AG04450 (cell line): ENCODE measurements around the gene CLIP1. TPM values are rescaled to one million over a fixed set of nuclear protein-coding genes. Genes with fewer than 3 reads are reported as not detected.
A peak's percentile ranks its signal among the peaks of the same experiment; 100 is the strongest.

Source experiments
- CTCF ChIA-PET: fragments of 300-600, 350-600 bp; formaldehyde crosslinking; extraction: SDS; loops from one replicate; lab custom pipeline; 2022; ENCODE audit warnings: antibody characterized with exemption, inconsistent platforms; lab: Charles Lee
- POLR2A ChIA-PET: fragments of 350-600 bp; formaldehyde crosslinking; extraction: SDS; loops from one replicate; lab custom pipeline; 2021; ENCODE audit warnings: antibody characterized with exemption, inconsistent platforms; lab: Yijun Ruan, JAX
- DNase-seq: peaks from one replicate; pipeline ENCODE4 v3.0.0-alpha.2; 2011; ENCODE audit warnings: low read depth, low spot score
- H3K27ac ChIP-seq: one replicate; pipeline ENCODE4 v1.5.1; 2012; ENCODE audit warnings: low read depth, low read length, control low read depth
- H3K27me3 ChIP-seq: one replicate; pipeline ENCODE4 v1.6.0; 2012; ENCODE audit warnings: low read length; ENCODE audit not compliant: control insufficient read depth, insufficient read depth
- H3K4me3 ChIP-seq: 2 replicates; pipeline ENCODE4 v1.5.1; 2011; ENCODE audit warnings: mild to moderate bottlenecking, low read depth, low read length, control low read depth
- H3K9me3 ChIP-seq: 2 replicates; pipeline ENCODE4 v1.5.1; 2012; ENCODE audit warnings: low read length; ENCODE audit not compliant: control insufficient read depth, insufficient read depth
- CTCF ChIP-seq: IDR thresholded peaks from 2 replicates; pipeline ENCODE4 v1.5.1; 2011; ENCODE audit warnings: low read depth, low read length, control low read depth, inconsistent platforms
- polyA plus RNA-seq: library from polyadenylated mRNA; depleted of rRNA; stranded (reverse); fragments of >200 nt; gene quantifications from 2 replicates; pipeline ENCODE4 v1.2.3, GENCODE V29; 2011

CLIP1 gene
- polyA plus RNA-seq, 1 experiment = 63.6 TPM

- ChIA-PET POLR2A (interaction anchor here (0.6 kb wide), 1 partner anchor 49 kb away, joined by 4 read pairs; no protein-coding TSS in a partner anchor), CTCF (interaction anchor here (0.6 to 3.9 kb wide), 34 partner anchors 8 to 353 kb away, joined by 3 to 37 read pairs (median 7); partner anchors contain the start of gene ZCCHC8)
- no peak for TF ChIP-seq CTCF
- Histone ChIP-seq H3K27me3 (no peaks in the 10 kb centered on the region), H3K27ac (no peak overlapping the region), H3K4me3 (no peak overlapping the region), H3K9me3 (no peaks in the 10 kb centered on the region; the same call in 1 of the 2 replicates)
- no peak for DNase-seq
Observed at GRCh38 chr12:122354958-122355641, 67.4 kb downstream of the CLIP1 start.

DNA sequence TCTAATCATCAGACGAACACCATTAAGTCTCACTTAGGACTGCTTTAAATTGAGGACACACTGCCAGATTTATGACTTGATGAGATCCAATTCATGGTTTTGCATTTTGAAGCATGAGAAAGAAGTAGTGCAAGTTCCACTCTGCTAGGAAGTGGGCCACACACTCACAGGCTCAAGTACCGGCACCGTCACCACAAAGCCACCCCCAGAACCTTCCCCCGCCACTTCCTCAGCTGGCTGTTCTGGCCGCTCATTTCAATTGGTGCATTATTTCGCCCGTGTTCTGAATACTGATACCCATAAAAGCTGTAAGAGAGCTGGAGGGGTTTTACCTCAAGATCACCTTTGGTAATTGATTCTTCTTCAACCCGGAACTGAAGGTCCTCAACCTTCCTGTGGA, 70.1 kb downstream of the CLIP1 start:
- TF ChIP-seq CTCF = no peak
- H3K27ac ChIP-seq = no peak overlapping the region
- no peak overlapping the region for H3K4me3 ChIP-seq
- H3K27me3 ChIP-seq = no peaks in the 10 kb centered on the region
- no peaks in the 10 kb centered on the region; the same call in 1 of the 2 replicates for H3K9me3 ChIP-seq
- POLR2A ChIA-PET = no interaction called here
- CTCF ChIA-PET = no interaction called here
- DNase-seq = no peak

- H3K9me3 ChIP-seq = no peaks in the 10 kb centered on the region
- H3K27ac ChIP-seq = no peak overlapping the region
- DNase-seq = peak; percentile 18
- ChIA-PET CTCF (interaction anchor here (0.9 to 1.6 kb wide), 3 partner anchors 9 to 121 kb away, joined by 3 to 13 read pairs (median 4); no protein-coding TSS in a partner anchor), POLR2A (interaction anchor here (0.5 to 0.6 kb wide), 2 partner anchors 8 to 122 kb away, joined by 4 read pairs; no protein-coding TSS in a partner anchor)
- H3K4me3 ChIP-seq = no peak overlapping the region
- peak; percentile 39 for TF ChIP-seq CTCF
- H3K27me3 ChIP-seq = no peaks in the 10 kb centered on the region
Observed at GRCh38 chr12:122350141-122350848, 72.2 kb downstream of the CLIP1 start.

DNA sequence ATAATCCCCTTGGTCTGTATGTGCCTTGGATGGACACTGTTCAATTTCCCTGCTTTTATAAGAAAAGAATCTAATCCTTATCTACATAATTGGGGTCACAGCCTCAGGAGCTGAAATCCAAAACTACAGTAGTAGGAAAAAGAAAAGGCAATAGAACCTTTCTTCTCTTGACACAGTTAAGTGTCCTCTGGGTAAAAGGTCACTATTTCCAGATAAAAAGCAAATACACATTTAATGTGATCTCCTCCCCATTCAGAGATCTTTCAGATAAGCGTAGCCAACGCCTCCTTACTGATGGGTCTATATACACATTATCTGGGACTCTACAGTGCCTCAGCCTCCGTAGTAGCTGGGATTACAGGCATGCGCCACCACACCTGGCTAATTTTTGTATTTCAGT, 73.4 kb downstream of the CLIP1 start:
- ChIA-PET CTCF (interaction anchor here (0.7 to 1.3 kb wide), 2 partner anchors 122 to 244 kb away, joined by 6 to 7 read pairs; no protein-coding TSS in a partner anchor), POLR2A (no interaction called here)
- no peak for DNase-seq
- no peak overlapping the region for H3K4me3 ChIP-seq
- no peak overlapping the region for H3K27ac ChIP-seq
- H3K27me3 ChIP-seq = no peaks in the 10 kb centered on the region
- no peaks in the 10 kb centered on the region for H3K9me3 ChIP-seq
- no peak for TF ChIP-seq CTCF
